Stimulated activated naive CD8-positive, alpha-beta T cell treated with anti-CD3 and anti-CD28 coated beads, Interleukin-15, Interleukin-2, amounts not matched to agents 100 ng/mL and 50 ng/mL, for 24 hours (primary cell): ENCODE measurements around the gene TUBGCP6.

Source experiments
- H3K27ac Mint-ChIP-seq: one replicate; pipeline ENCODE4 v1.8.0; 2021; ENCODE audit warnings: mild to moderate bottlenecking, mixed read lengths
- H3K27me3 Mint-ChIP-seq: one replicate; pipeline ENCODE4 v1.8.0; 2021; ENCODE audit warnings: mixed read lengths
- H3K36me3 Mint-ChIP-seq: one replicate; pipeline ENCODE4 v1.8.0; 2021; ENCODE audit warnings: low read depth, mixed read lengths
- H3K4me1 Mint-ChIP-seq: one replicate; pipeline ENCODE4 v1.8.0; 2021; ENCODE audit warnings: low read depth, mixed read lengths
- H3K4me3 Mint-ChIP-seq: one replicate; pipeline ENCODE4 v1.8.0; 2021; ENCODE audit warnings: mild to moderate bottlenecking, mixed read lengths
- H3K9me3 Mint-ChIP-seq: one replicate; pipeline ENCODE4 v1.8.0; 2021; ENCODE audit warnings: mixed read lengths

The TUBGCP6 gene

GRCh38 chr22:50186761-50187523 is 57.9 kb downstream of the TUBGCP6 start:
- H3K27me3 Mint-ChIP-seq = no peaks in the 10 kb centered on the region
- no peaks in the 10 kb centered on the region for H3K9me3 Mint-ChIP-seq
- H3K4me3 Mint-ChIP-seq = peak overlapping the region; percentile 97
- peak overlapping the region; percentile 95 for H3K27ac Mint-ChIP-seq
- H3K36me3 Mint-ChIP-seq = peaks cover 12% of the 10 kb centered on the region
- peaks cover 44% of the 10 kb centered on the region for H3K4me1 Mint-ChIP-seq

GRCh38 chr22:50186181-50186714 is 58.6 kb downstream of the TUBGCP6 start:
- H3K4me3 Mint-ChIP-seq = peak overlapping the region; percentile 97
- peaks cover 5% of the 10 kb centered on the region for H3K36me3 Mint-ChIP-seq
- no peaks in the 10 kb centered on the region for H3K27me3 Mint-ChIP-seq
- no peaks in the 10 kb centered on the region for H3K9me3 Mint-ChIP-seq
- H3K27ac Mint-ChIP-seq = peak overlapping the region; percentile 95
- H3K4me1 Mint-ChIP-seq = peaks cover 37% of the 10 kb centered on the region

GRCh38 chr22:50185375-50186087 is 59.3 kb downstream of the TUBGCP6 start, which contains the start of gene TRABD:
TSS of gene TRABD (plus strand) at chr22:50185913. CDS start at chr22:50193061, 7,148 bp downstream.
- Mint-ChIP-seq H3K9me3 (no peaks in the 10 kb centered on the region), H3K27ac (peak within 1 kb of the TSS; percentile 95), H3K4me1 (peaks cover 33% of the 10 kb centered on the region), H3K27me3 (no peaks in the 10 kb centered on the region), H3K36me3 (peaks cover 3% of the 10 kb centered on the region), H3K4me3 (peak within 1 kb of the TSS; percentile 97)

- H3K4me1 Mint-ChIP-seq = peaks cover 30% of the 10 kb centered on the region
These were observed 59.9 kb downstream of the TUBGCP6 start for GRCh38 chr22:50184902-50185374.

GRCh38 chr22:50184004-50184901 is 60.6 kb downstream of the TUBGCP6 start:
- no peak overlapping the region for H3K27ac Mint-ChIP-seq
- no peaks in the 10 kb centered on the region for H3K9me3 Mint-ChIP-seq
- peaks cover 3% of the 10 kb centered on the region for H3K36me3 Mint-ChIP-seq
- peaks cover 4% of the 10 kb centered on the region for H3K27me3 Mint-ChIP-seq
- peaks cover 27% of the 10 kb centered on the region for H3K4me1 Mint-ChIP-seq
- H3K4me3 Mint-ChIP-seq = peak overlapping the region; percentile 78

More at GRCh38 chr22:50184902-50185374, 59.9 kb downstream of the TUBGCP6 start:
- peaks cover 3% of the 10 kb centered on the region for H3K36me3 Mint-ChIP-seq
- peak overlapping the region; percentile 86 for H3K4me3 Mint-ChIP-seq
- no peak overlapping the region for H3K27ac Mint-ChIP-seq
- no peaks in the 10 kb centered on the region for H3K27me3 Mint-ChIP-seq
- H3K9me3 Mint-ChIP-seq = no peaks in the 10 kb centered on the region

- no peak overlapping the region for H3K27ac Mint-ChIP-seq
These were observed 61.5 kb downstream of the TUBGCP6 start for GRCh38 chr22:50183141-50183971.

DNA sequence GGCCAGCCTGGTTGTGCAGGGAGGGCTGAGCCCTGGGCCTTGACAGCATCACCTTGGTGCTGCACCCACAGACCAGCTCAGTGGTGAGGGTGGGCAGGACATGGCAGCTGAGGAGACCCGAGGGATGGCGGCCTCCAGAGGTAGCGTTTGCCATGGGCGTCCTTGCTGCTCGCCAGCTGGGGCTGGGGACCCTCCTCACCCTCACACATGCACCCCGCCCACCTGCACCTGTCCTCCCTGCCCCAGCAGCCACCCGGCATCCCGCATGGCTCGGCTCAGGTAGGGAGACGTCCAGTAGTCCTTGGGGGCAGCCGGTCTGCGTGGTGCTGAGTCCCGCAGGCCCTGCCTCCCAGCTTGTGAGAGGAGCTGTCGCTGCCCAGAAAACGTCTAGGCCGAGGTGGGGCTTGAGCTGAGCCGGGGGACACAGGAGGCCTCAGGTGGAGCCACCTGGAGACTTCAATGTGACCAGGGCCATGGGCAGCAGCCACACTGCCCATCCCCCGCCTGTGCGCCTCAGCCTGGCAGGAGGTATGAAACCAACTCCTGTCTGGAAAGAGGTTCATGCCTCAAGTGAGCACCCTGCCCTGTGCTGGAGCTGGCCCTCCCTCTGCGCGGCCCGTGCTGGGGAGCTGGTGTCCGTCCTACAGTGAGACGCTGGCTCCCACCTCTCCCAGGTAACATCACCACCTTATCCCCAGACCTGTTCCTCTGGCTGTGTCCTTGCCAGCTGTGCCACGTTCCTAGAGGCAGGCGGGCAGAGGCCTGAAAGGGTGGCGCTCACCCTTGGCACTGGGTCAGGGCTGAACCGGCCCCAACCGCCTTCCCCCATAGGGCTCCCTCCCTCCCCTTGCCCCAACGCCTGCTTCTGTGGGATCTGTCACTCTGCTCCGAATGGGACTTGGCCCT is 62.4 kb downstream of the TUBGCP6 start:
- H3K4me1 Mint-ChIP-seq = peaks cover 14% of the 10 kb centered on the region
- H3K9me3 Mint-ChIP-seq = no peaks in the 10 kb centered on the region
- H3K27ac Mint-ChIP-seq = no peak overlapping the region
- peaks cover 3% of the 10 kb centered on the region for H3K36me3 Mint-ChIP-seq
- H3K4me3 Mint-ChIP-seq = no peak overlapping the region
- peaks cover 4% of the 10 kb centered on the region for H3K27me3 Mint-ChIP-seq

More at GRCh38 chr22:50183141-50183971, 61.5 kb downstream of the TUBGCP6 start:
- Mint-ChIP-seq H3K4me3 (no peak overlapping the region), H3K36me3 (peaks cover 3% of the 10 kb centered on the region), H3K9me3 (no peaks in the 10 kb centered on the region), H3K4me1 (peaks cover 20% of the 10 kb centered on the region), H3K27me3 (peaks cover 4% of the 10 kb centered on the region)

- H3K36me3 Mint-ChIP-seq = no peaks in the 10 kb centered on the region
- H3K27me3 Mint-ChIP-seq = peaks cover 4% of the 10 kb centered on the region
- peaks cover 11% of the 10 kb centered on the region for H3K4me1 Mint-ChIP-seq
- H3K9me3 Mint-ChIP-seq = no peaks in the 10 kb centered on the region
- no peak overlapping the region for H3K4me3 Mint-ChIP-seq
- no peak overlapping the region for H3K27ac Mint-ChIP-seq
These were observed 63.9 kb downstream of the TUBGCP6 start for GRCh38 chr22:50180727-50181521.

GRCh38 chr22:50179937-50180726 is 64.7 kb downstream of the TUBGCP6 start:
- Mint-ChIP-seq H3K27ac (peak overlapping the region; percentile 16), H3K4me1 (peaks cover 8% of the 10 kb centered on the region), H3K27me3 (peaks cover 4% of the 10 kb centered on the region), H3K4me3 (no peak overlapping the region), H3K36me3 (no peaks in the 10 kb centered on the region), H3K9me3 (no peaks in the 10 kb centered on the region)

- no peak overlapping the region for H3K4me3 Mint-ChIP-seq
- H3K27me3 Mint-ChIP-seq = peaks cover 4% of the 10 kb centered on the region
- H3K27ac Mint-ChIP-seq = no peak overlapping the region
- peaks cover 4% of the 10 kb centered on the region for H3K4me1 Mint-ChIP-seq
- no peaks in the 10 kb centered on the region for H3K9me3 Mint-ChIP-seq
- H3K36me3 Mint-ChIP-seq = no peaks in the 10 kb centered on the region
These were observed 65.7 kb downstream of the TUBGCP6 start for GRCh38 chr22:50178871-50179869.

- no peaks in the 10 kb centered on the region for H3K9me3 Mint-ChIP-seq
- H3K4me1 Mint-ChIP-seq = peaks cover 4% of the 10 kb centered on the region
- H3K27me3 Mint-ChIP-seq = peaks cover 4% of the 10 kb centered on the region
- H3K4me3 Mint-ChIP-seq = no peak overlapping the region
- no peaks in the 10 kb centered on the region for H3K36me3 Mint-ChIP-seq
- no peak overlapping the region for H3K27ac Mint-ChIP-seq
These were observed 66.4 kb downstream of the TUBGCP6 start for GRCh38 chr22:50178471-50178864.
